Activated naive CD4-positive, alpha-beta T cell treated with anti-CD3 and anti-CD28 coated beads, Interleukin-2, amount 10 ng/mL, durations not matched to agents 7 days and 5 days (primary cell): ENCODE results near the gene XPNPEP3.
A peak's percentile ranks its signal among the peaks of the same experiment; 100 is the strongest.

Source experiments
- CTCF ChIA-PET: fragments of 350-600 bp; sonication (Branson Sonifier 250); formaldehyde crosslinking; loops from one replicate; lab custom pipeline; 2021; ENCODE audit warnings: antibody characterized with exemption; lab: Charles Lee
- DNase-seq: peaks from one replicate; pipeline ENCODE4 v3.0.0-alpha.2; 2020
- H3K27ac Mint-ChIP-seq: one replicate; pipeline ENCODE4 v1.8.0; 2021; ENCODE audit warnings: mild to moderate bottlenecking, moderate library complexity, mixed read lengths
- H3K27me3 Mint-ChIP-seq: one replicate; pipeline ENCODE4 v1.8.0; 2021; ENCODE audit warnings: mild to moderate bottlenecking, mixed read lengths
- H3K36me3 Mint-ChIP-seq: one replicate; pipeline ENCODE4 v1.8.0; 2021; ENCODE audit warnings: mixed read lengths
- H3K4me1 Mint-ChIP-seq: one replicate; pipeline ENCODE4 v1.8.0; 2021; ENCODE audit warnings: mixed read lengths
- H3K4me3 Mint-ChIP-seq: one replicate; pipeline ENCODE4 v1.8.0; 2021; ENCODE audit warnings: mild to moderate bottlenecking, moderate library complexity, mixed read lengths
- H3K9me3 Mint-ChIP-seq: one replicate; pipeline ENCODE4 v1.8.0; 2021; ENCODE audit warnings: mixed read lengths

Gene XPNPEP3

GRCh38 chr22:40928657-40929056 is 71.7 kb downstream of the XPNPEP3 start:
- H3K27ac Mint-ChIP-seq, result no peak overlapping the region
- no peak overlapping the region for H3K4me3 Mint-ChIP-seq
- H3K9me3 Mint-ChIP-seq, result no peaks in the 10 kb centered on the region
- CTCF ChIA-PET, result interaction anchor here (1.4 kb wide), 1 partner anchor 309 kb away, joined by 8 read pairs; no protein-coding TSS in a partner anchor
- no peaks in the 10 kb centered on the region for H3K27me3 Mint-ChIP-seq
- H3K36me3 Mint-ChIP-seq, result peaks cover 8% of the 10 kb centered on the region
- DNase-seq, result no peak
- H3K4me1 Mint-ChIP-seq, result no peaks in the 10 kb centered on the region

GRCh38 chr22:40932396-40932795 is 75.4 kb downstream of the XPNPEP3 start:
- no peaks in the 10 kb centered on the region for H3K27me3 Mint-ChIP-seq
- no peak overlapping the region for H3K4me3 Mint-ChIP-seq
- H3K27ac Mint-ChIP-seq, result no peak overlapping the region
- H3K4me1 Mint-ChIP-seq, result no peaks in the 10 kb centered on the region
- CTCF ChIA-PET, result interaction anchor here (0.8 kb wide), 1 partner anchor 10 kb away, joined by 4 read pairs; no protein-coding TSS in a partner anchor
- H3K9me3 Mint-ChIP-seq, result no peaks in the 10 kb centered on the region
- H3K36me3 Mint-ChIP-seq, result no peaks in the 10 kb centered on the region
- no peak for DNase-seq

- no peaks in the 10 kb centered on the region for H3K27me3 Mint-ChIP-seq
- CTCF ChIA-PET, result no interaction called here
- H3K36me3 Mint-ChIP-seq, result no peaks in the 10 kb centered on the region
- H3K27ac Mint-ChIP-seq, result no peak overlapping the region
- H3K4me1 Mint-ChIP-seq, result no peaks in the 10 kb centered on the region
- no peaks in the 10 kb centered on the region for H3K9me3 Mint-ChIP-seq
- no peak for DNase-seq
- H3K4me3 Mint-ChIP-seq, result no peak overlapping the region
Measured at GRCh38 chr22:40939202-40939601, 82.3 kb downstream of the XPNPEP3 start.

GRCh38 chr22:40950962-40951794 is 94.2 kb downstream of the XPNPEP3 start, which contains the start of gene RBX1:
TSS of gene RBX1 (plus strand) at chr22:40951378. CDS start at chr22:40951399, 21 bp downstream.
- H3K4me3 Mint-ChIP-seq, result peak within 1 kb of the TSS; percentile 98
- peak within 1 kb of the TSS; percentile 99 for H3K27ac Mint-ChIP-seq
- DNase-seq, result peak; percentile 99
- H3K9me3 Mint-ChIP-seq, result no peaks in the 10 kb centered on the region
- peaks cover 35% of the 10 kb centered on the region for H3K4me1 Mint-ChIP-seq
- H3K27me3 Mint-ChIP-seq, result peaks cover 6% of the 10 kb centered on the region
- CTCF ChIA-PET, result interaction anchor here (1.5 to 1.8 kb wide), 2 partner anchors 28 to 287 kb away, joined by 4 to 7 read pairs; no protein-coding TSS in a partner anchor
- H3K36me3 Mint-ChIP-seq, result peaks cover 26% of the 10 kb centered on the region

- H3K27me3 Mint-ChIP-seq, result peaks cover 6% of the 10 kb centered on the region
Measured at GRCh38 chr22:40951795-40952605, 95.1 kb downstream of the XPNPEP3 start.

GRCh38 chr22:40953471-40953870 is 96.5 kb downstream of the XPNPEP3 start:
- no peak for DNase-seq
- no peaks in the 10 kb centered on the region for H3K9me3 Mint-ChIP-seq
- H3K4me1 Mint-ChIP-seq, result peaks cover 37% of the 10 kb centered on the region
- H3K4me3 Mint-ChIP-seq, result peak overlapping the region; percentile 98
- H3K27ac Mint-ChIP-seq, result peak overlapping the region; percentile 62
- peaks cover 6% of the 10 kb centered on the region for H3K27me3 Mint-ChIP-seq
- peaks cover 31% of the 10 kb centered on the region for H3K36me3 Mint-ChIP-seq
- CTCF ChIA-PET, result no interaction called here

More at GRCh38 chr22:40951795-40952605, 95.1 kb downstream of the XPNPEP3 start:
- peaks cover 35% of the 10 kb centered on the region for H3K4me1 Mint-ChIP-seq
- H3K4me3 Mint-ChIP-seq, result peak overlapping the region; percentile 98
- DNase-seq, result no peak
- CTCF ChIA-PET, result interaction anchor here (1.5 to 1.8 kb wide), 2 partner anchors 29 to 286 kb away, joined by 4 to 7 read pairs; no protein-coding TSS in a partner anchor
- H3K36me3 Mint-ChIP-seq, result peaks cover 26% of the 10 kb centered on the region
- no peaks in the 10 kb centered on the region for H3K9me3 Mint-ChIP-seq
- H3K27ac Mint-ChIP-seq, result peak overlapping the region; percentile 99

GRCh38 chr22:40954113-40954512 is 97.2 kb downstream of the XPNPEP3 start:
- Mint-ChIP-seq H3K27ac (no peak overlapping the region), H3K36me3 (peaks cover 33% of the 10 kb centered on the region), H3K9me3 (no peaks in the 10 kb centered on the region), H3K4me3 (no peak overlapping the region), H3K27me3 (peaks cover 6% of the 10 kb centered on the region), H3K4me1 (peaks cover 37% of the 10 kb centered on the region)
- CTCF ChIA-PET, result no interaction called here
- no peak for DNase-seq

GRCh38 chr22:40955571-40955970 is 98.6 kb downstream of the XPNPEP3 start:
- CTCF ChIA-PET, result no interaction called here
- no peaks in the 10 kb centered on the region for H3K9me3 Mint-ChIP-seq
- peaks cover 44% of the 10 kb centered on the region for H3K36me3 Mint-ChIP-seq

GRCh38 chr22:40957601-40958000 is 100.7 kb downstream of the XPNPEP3 start:
- no peak overlapping the region for H3K4me3 Mint-ChIP-seq
- CTCF ChIA-PET, result no interaction called here
- H3K4me1 Mint-ChIP-seq, result peaks cover 26% of the 10 kb centered on the region
- no peak for DNase-seq
- no peak overlapping the region for H3K27ac Mint-ChIP-seq
- peaks cover 39% of the 10 kb centered on the region for H3K36me3 Mint-ChIP-seq
- H3K9me3 Mint-ChIP-seq, result no peaks in the 10 kb centered on the region
- no peaks in the 10 kb centered on the region for H3K27me3 Mint-ChIP-seq

More at GRCh38 chr22:40955571-40955970, 98.6 kb downstream of the XPNPEP3 start:
- no peak for DNase-seq
- Mint-ChIP-seq H3K4me1 (peaks cover 33% of the 10 kb centered on the region), H3K4me3 (no peak overlapping the region), H3K27me3 (peaks cover 6% of the 10 kb centered on the region), H3K27ac (no peak overlapping the region)

- CTCF ChIA-PET, result no interaction called here
- no peak for DNase-seq
- Mint-ChIP-seq H3K27me3 (no peaks in the 10 kb centered on the region), H3K4me3 (no peak overlapping the region), H3K4me1 (peaks cover 20% of the 10 kb centered on the region), H3K27ac (no peak overlapping the region), H3K9me3 (no peaks in the 10 kb centered on the region), H3K36me3 (peaks cover 38% of the 10 kb centered on the region)
Measured at GRCh38 chr22:40958299-40958698, 101.4 kb downstream of the XPNPEP3 start.

GRCh38 chr22:40960145-40960544 is 103.2 kb downstream of the XPNPEP3 start:
- H3K9me3 Mint-ChIP-seq, result no peaks in the 10 kb centered on the region
- no peak overlapping the region for H3K4me3 Mint-ChIP-seq
- CTCF ChIA-PET, result no interaction called here
- H3K27me3 Mint-ChIP-seq, result no peaks in the 10 kb centered on the region
- no peak for DNase-seq
- peaks cover 36% of the 10 kb centered on the region for H3K36me3 Mint-ChIP-seq
- peaks cover 7% of the 10 kb centered on the region for H3K4me1 Mint-ChIP-seq
- H3K27ac Mint-ChIP-seq, result no peak overlapping the region

- no peaks in the 10 kb centered on the region for H3K27me3 Mint-ChIP-seq
- CTCF ChIA-PET, result interaction anchor here (0.8 to 1.2 kb wide), 2 partner anchors 43 to 150 kb away, joined by 3 read pairs; no protein-coding TSS in a partner anchor
- H3K4me1 Mint-ChIP-seq, result peaks cover 7% of the 10 kb centered on the region
- peaks cover 37% of the 10 kb centered on the region for H3K36me3 Mint-ChIP-seq
- H3K27ac Mint-ChIP-seq, result peak overlapping the region; percentile 7
- DNase-seq, result no peak
- no peak overlapping the region for H3K4me3 Mint-ChIP-seq
- no peaks in the 10 kb centered on the region for H3K9me3 Mint-ChIP-seq
Measured at GRCh38 chr22:40965936-40966725, 109.2 kb downstream of the XPNPEP3 start.

- Mint-ChIP-seq H3K27me3 (no peaks in the 10 kb centered on the region), H3K4me1 (peaks cover 7% of the 10 kb centered on the region), H3K9me3 (no peaks in the 10 kb centered on the region), H3K36me3 (peaks cover 38% of the 10 kb centered on the region), H3K4me3 (no peak overlapping the region), H3K27ac (no peak overlapping the region)
- no peak for DNase-seq
- CTCF ChIA-PET, result interaction anchor here (0.8 to 1.2 kb wide), 2 partner anchors 44 to 150 kb away, joined by 3 read pairs; no protein-coding TSS in a partner anchor
Measured at GRCh38 chr22:40966726-40967085, 109.8 kb downstream of the XPNPEP3 start.
